BLaER1 (cell line): ENCODE measurements around the gene LIPH.
"Not testable (repeated sequence)": the region's sequence is repeated elsewhere in the genome, so short reads cannot be mapped to it uniquely, and the experiment has no call there.

Source experiments
- H3K27ac ChIP-seq: shearing (Covaris generic); formaldehyde crosslinking; 2 replicates; pipeline ENCODE4 v1.8.1; 2022
- H3K27me3 ChIP-seq: shearing (Covaris generic); formaldehyde crosslinking; 2 replicates; pipeline ENCODE4 v1.8.1; 2022
- H3K36me3 ChIP-seq: shearing (Covaris generic); formaldehyde crosslinking; 2 replicates; pipeline ENCODE4 v1.8.1; 2022
- H3K4me1 ChIP-seq: shearing (Covaris generic); formaldehyde crosslinking; 2 replicates; pipeline ENCODE4 v1.8.1; 2022
- H3K4me2 ChIP-seq: shearing (Covaris generic); formaldehyde crosslinking; 2 replicates; pipeline ENCODE4 v1.8.1; 2022
- H3K4me3 ChIP-seq: shearing (Covaris generic); formaldehyde crosslinking; 2 replicates; pipeline ENCODE4 v1.8.1; 2022
- H3K9ac ChIP-seq: shearing (Covaris generic); formaldehyde crosslinking; 2 replicates; pipeline ENCODE4 v1.8.1; 2022
- H3K9me3 ChIP-seq: shearing (Covaris generic); formaldehyde crosslinking; 2 replicates; pipeline ENCODE4 v1.8.1; 2022
- H4K20me1 ChIP-seq: shearing (Covaris generic); formaldehyde crosslinking; 2 replicates; pipeline ENCODE4 v1.8.1; 2022
- Cebpa-rat ChIP-seq: shearing (Covaris generic); IDR thresholded peaks from 2 replicates; pipeline ENCODE4 v1.8.1; 2022

Gene LIPH

GRCh38 chr3:185470323-185470722 lies 82.1 kb downstream of the LIPH start:
- Histone ChIP-seq H3K9ac (no peak overlapping the region), H3K27ac (no peak overlapping the region), H3K4me2 (no peak overlapping the region), H3K9me3 (no peaks in the 10 kb centered on the region), H3K4me3 (no peak overlapping the region), H3K36me3 (peaks cover 6% of the 10 kb centered on the region; the same call in 1 of the 2 replicates), H4K20me1 (no peaks in the 10 kb centered on the region), H3K4me1 (no peaks in the 10 kb centered on the region), H3K27me3 (no peaks in the 10 kb centered on the region)
- no peak for TF ChIP-seq Cebpa-rat

- no peaks in the 10 kb centered on the region for H4K20me1 ChIP-seq
- H3K4me3 ChIP-seq, result no peak overlapping the region
- H3K36me3 ChIP-seq, result peaks cover 6% of the 10 kb centered on the region; the same call in 1 of the 2 replicates
- no peak overlapping the region for H3K9ac ChIP-seq
- no peaks in the 10 kb centered on the region for H3K4me1 ChIP-seq
- H3K4me2 ChIP-seq, result no peak overlapping the region
- H3K27ac ChIP-seq, result no peak overlapping the region
- TF ChIP-seq Cebpa-rat, result no peak
- no peaks in the 10 kb centered on the region for H3K27me3 ChIP-seq
- H3K9me3 ChIP-seq, result no peaks in the 10 kb centered on the region
These were observed 82.8 kb downstream of the LIPH start for GRCh38 chr3:185469542-185469941.

- H3K27me3 ChIP-seq, H3K4me3 ChIP-seq, H3K36me3 ChIP-seq, H3K4me1 ChIP-seq, H3K9ac ChIP-seq, H4K20me1 ChIP-seq, H3K9me3 ChIP-seq, H3K27ac ChIP-seq, H3K4me2 ChIP-seq: not testable (repeated sequence)
These were observed 86.3 kb downstream of the LIPH start for GRCh38 chr3:185466123-185466522.

- Histone ChIP-seq H3K9me3 (no peaks in the 10 kb centered on the region), H3K4me2 (no peak overlapping the region), H3K4me3 (no peak overlapping the region), H3K4me1 (no peaks in the 10 kb centered on the region), H3K27me3 (no peaks in the 10 kb centered on the region), H3K27ac (no peak overlapping the region), H4K20me1 (no peaks in the 10 kb centered on the region), H3K9ac (no peak overlapping the region), H3K36me3 (no peaks in the 10 kb centered on the region)
- no peak for TF ChIP-seq Cebpa-rat
These were observed 86.9 kb downstream of the LIPH start for GRCh38 chr3:185465471-185465870.

- Histone ChIP-seq H3K27me3 (no peaks in the 10 kb centered on the region), H3K9me3 (no peaks in the 10 kb centered on the region)
These were observed 91.6 kb downstream of the LIPH start for GRCh38 chr3:185460719-185461350.

GRCh38 chr3:185460309-185460708 lies 92.1 kb downstream of the LIPH start:
- no peak for TF ChIP-seq Cebpa-rat
- H3K4me2 ChIP-seq, result no peak overlapping the region

More at GRCh38 chr3:185460719-185461350, 91.6 kb downstream of the LIPH start:
- no peak for TF ChIP-seq Cebpa-rat
- H3K27ac ChIP-seq, result no peak overlapping the region
- no peak overlapping the region for H3K4me3 ChIP-seq
- no peaks in the 10 kb centered on the region for H3K36me3 ChIP-seq
- H3K9ac ChIP-seq, result no peak overlapping the region
- H3K4me1 ChIP-seq, result no peaks in the 10 kb centered on the region
- no peaks in the 10 kb centered on the region for H4K20me1 ChIP-seq
- no peak overlapping the region for H3K4me2 ChIP-seq

GRCh38 chr3:185457376-185457775 lies 95.0 kb downstream of the LIPH start:
- H3K9me3 ChIP-seq, result no peaks in the 10 kb centered on the region
- no peaks in the 10 kb centered on the region for H3K27me3 ChIP-seq
- no peak overlapping the region for H3K4me2 ChIP-seq
- no peaks in the 10 kb centered on the region for H4K20me1 ChIP-seq
- H3K4me3 ChIP-seq, result no peak overlapping the region
- TF ChIP-seq Cebpa-rat, result no peak
- no peak overlapping the region for H3K9ac ChIP-seq
- H3K4me1 ChIP-seq, result no peaks in the 10 kb centered on the region
- no peak overlapping the region for H3K27ac ChIP-seq
- no peaks in the 10 kb centered on the region for H3K36me3 ChIP-seq

More at GRCh38 chr3:185460309-185460708, 92.1 kb downstream of the LIPH start:
- Histone ChIP-seq H3K9me3 (no peaks in the 10 kb centered on the region), H3K27ac (no peak overlapping the region), H3K9ac (no peak overlapping the region), H3K4me3 (no peak overlapping the region), H4K20me1 (no peaks in the 10 kb centered on the region), H3K4me1 (no peaks in the 10 kb centered on the region), H3K27me3 (no peaks in the 10 kb centered on the region), H3K36me3 (no peaks in the 10 kb centered on the region)
